AG09319 (cell line): Measurements from ENCODE around the gene ZNF318.
"Not testable (repeated sequence)": the region's sequence is repeated elsewhere in the genome, so short reads cannot be mapped to it uniquely, and the experiment has no call there.

Source experiments
- DNase-seq: peaks from one replicate; pipeline ENCODE4 v3.0.0-alpha.2; 2010; ENCODE audit warnings: low read depth; ENCODE audit errors: extremely low read depth
- TF ChIP-seq, protein P1 (sequence below): IDR thresholded peaks from 2 replicates; pipeline ENCODE4 v1.5.1; 2011; ENCODE audit warnings: low read depth, mild to moderate bottlenecking, inconsistent platforms, low read length, moderate library complexity

Gene ZNF318

GRCh38 chr6:43377710-43378229, 8.3 kb upstream of the ZNF318 start:
- TF ChIP-seq, protein P1, sequence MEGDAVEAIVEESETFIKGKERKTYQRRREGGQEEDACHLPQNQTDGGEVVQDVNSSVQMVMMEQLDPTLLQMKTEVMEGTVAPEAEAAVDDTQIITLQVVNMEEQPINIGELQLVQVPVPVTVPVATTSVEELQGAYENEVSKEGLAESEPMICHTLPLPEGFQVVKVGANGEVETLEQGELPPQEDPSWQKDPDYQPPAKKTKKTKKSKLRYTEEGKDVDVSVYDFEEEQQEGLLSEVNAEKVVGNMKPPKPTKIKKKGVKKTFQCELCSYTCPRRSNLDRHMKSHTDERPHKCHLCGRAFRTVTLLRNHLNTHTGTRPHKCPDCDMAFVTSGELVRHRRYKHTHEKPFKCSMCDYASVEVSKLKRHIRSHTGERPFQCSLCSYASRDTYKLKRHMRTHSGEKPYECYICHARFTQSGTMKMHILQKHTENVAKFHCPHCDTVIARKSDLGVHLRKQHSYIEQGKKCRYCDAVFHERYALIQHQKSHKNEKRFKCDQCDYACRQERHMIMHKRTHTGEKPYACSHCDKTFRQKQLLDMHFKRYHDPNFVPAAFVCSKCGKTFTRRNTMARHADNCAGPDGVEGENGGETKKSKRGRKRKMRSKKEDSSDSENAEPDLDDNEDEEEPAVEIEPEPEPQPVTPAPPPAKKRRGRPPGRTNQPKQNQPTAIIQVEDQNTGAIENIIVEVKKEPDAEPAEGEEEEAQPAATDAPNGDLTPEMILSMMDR: no peak
- no peak for DNase-seq

GRCh38 chr6:43376551-43376981, 7.1 kb upstream of the ZNF318 start:
- TF ChIP-seq, protein P1: no peak
- DNase-seq: no peak

- TF ChIP-seq, protein P1: no peak
- DNase-seq: no peak
Measured at GRCh38 chr6:43375693-43376092, 6.2 kb upstream of the ZNF318 start.

- no peak for DNase-seq
- TF ChIP-seq, protein P1: no peak
Measured at GRCh38 chr6:43373252-43373875, 3.9 kb upstream of the ZNF318 start.

DNA sequence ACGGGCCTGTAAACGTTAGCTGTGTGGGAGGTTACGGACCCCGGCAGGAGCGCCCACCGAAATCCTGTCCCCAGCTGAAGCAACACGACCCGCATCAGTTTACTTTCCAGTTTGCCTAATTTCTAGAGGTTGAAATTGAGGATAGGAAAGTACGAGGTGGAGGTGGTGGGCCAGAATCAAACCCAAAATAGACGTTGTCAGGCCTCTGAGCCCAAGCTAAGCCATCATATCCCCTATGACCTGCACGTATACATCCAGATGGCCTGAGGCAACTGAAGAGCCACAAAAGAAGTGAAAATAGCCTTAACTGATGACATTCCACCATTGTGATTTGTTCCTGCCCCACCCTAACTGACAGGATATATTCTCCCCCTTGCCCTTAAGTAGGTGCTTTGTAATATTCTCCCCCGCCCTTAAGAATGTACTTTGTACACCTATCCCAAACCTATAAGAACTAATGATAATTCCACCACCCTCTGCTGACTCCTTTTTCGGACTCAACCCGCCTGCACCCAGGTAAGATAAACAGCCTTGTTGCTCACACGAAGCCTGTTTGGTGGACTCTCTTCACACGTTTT, 645 bp upstream of the ZNF318 start:
- not testable (repeated sequence) for DNase-seq

- TF ChIP-seq, protein P1: no peak
- no peak for DNase-seq
Measured at GRCh38 chr6:43368259-43369160, 937 bp downstream of the ZNF318 start.

DNA sequence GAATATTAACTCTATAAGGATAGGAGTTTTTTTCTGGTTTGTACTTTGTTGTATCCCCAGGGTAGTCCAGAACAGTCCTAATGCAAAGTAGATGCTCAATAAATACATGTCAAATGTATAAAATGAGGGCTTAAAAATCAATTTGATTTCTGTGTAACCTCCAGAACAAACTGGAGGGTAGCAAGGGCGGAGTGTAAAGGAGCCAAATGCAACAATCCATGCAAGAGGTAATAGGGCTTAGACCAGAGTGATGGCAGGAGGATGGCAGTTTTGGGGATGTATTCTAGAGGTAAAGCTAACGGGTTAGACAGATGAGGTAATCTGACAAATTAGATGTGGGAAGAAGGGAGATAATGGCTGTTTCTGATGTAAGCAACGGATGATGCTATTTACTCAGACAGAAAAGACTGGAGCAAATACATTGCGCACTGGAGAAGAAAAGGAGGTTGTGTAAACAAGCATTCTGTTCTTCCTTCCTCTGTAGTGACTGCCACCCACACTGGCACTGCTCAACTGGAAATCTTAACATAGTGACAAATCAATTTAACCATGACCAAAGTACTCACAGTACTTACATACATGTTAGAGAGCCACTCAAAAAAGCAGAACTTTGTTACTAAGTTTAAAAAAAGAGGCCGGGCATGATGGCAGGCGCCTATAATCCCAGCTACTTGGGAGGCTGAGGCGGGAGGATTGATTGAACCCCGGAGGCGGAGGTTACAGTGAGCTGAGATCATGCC, 2.0 kb downstream of the ZNF318 start:
- TF ChIP-seq, protein P1: no peak
- DNase-seq: no peak
